HepG2 (cell line): Measurements from ENCODE around the gene SPRED3. TPM values are rescaled to one million over a fixed set of nuclear protein-coding genes. Genes with fewer than 3 reads are reported as not detected.

Experiments used
- AGO1 ChIP-seq: fragments of 200-400 bp; formaldehyde crosslinking; IDR thresholded peaks from 2 replicates; pipeline ENCODE4 v1.6.1; 2017; ENCODE audit warnings: mild to moderate bottlenecking, low read depth, low read length, moderate library complexity; ENCODE audit not compliant: poor library complexity, severe bottlenecking
- CCDC6 ChIP-seq: sonication (generic); formaldehyde crosslinking; IDR thresholded peaks from 2 replicates; pipeline ENCODE4 v1.8.1; 2022; ENCODE audit warnings: mild to moderate bottlenecking, missing genetic modification reagents, moderate library complexity
- CEBPB ChIP-seq: IDR thresholded peaks from 2 replicates; pipeline ENCODE4 v1.6.1; 2011; ENCODE audit warnings: low read depth, low read length, improper control_type of control experiment, borderline replicate concordance
- ELF1 ChIP-seq: sonication (generic); formaldehyde crosslinking; IDR thresholded peaks from 2 replicates; pipeline ENCODE4 v1.4.0; 2020; ENCODE audit warnings: missing genetic modification reagents
- HOXD1 ChIP-seq: sonication (generic); formaldehyde crosslinking; IDR thresholded peaks from 2 replicates; pipeline ENCODE4 v1.5.0; 2020; ENCODE audit warnings: missing genetic modification reagents
- MAFK ChIP-seq, 2 experiments: IDR thresholded peaks in 1 of 2; conservative IDR thresholded peaks in 1 of 2; 2 replicates each; pipeline ENCODE4 v1.6.1; 2011; ENCODE audit warnings: improper control_type of control experiment in 2 of 2, low read length in 2 of 2
- MATR3 ChIP-seq: sonication (generic); formaldehyde crosslinking; IDR thresholded peaks from 2 replicates; pipeline ENCODE4 v1.4.0; 2020; ENCODE audit warnings: missing genetic modification reagents
- MTA3 ChIP-seq: sonication (generic); formaldehyde crosslinking; IDR thresholded peaks from 2 replicates; pipeline ENCODE4 v1.4.0; 2020; ENCODE audit warnings: missing genetic modification reagents
- NCOA2 ChIP-seq: sonication (generic); formaldehyde crosslinking; IDR thresholded peaks from 2 replicates; pipeline ENCODE4 v1.8.0; 2022; ENCODE audit warnings: inconsistent platforms
- PHF20 ChIP-seq: sonication (generic); formaldehyde crosslinking; IDR thresholded peaks from 2 replicates; pipeline ENCODE4 v1.5.0; 2020; ENCODE audit warnings: mild to moderate bottlenecking, missing genetic modification reagents
- PHF5A ChIP-seq: IDR thresholded peaks from one replicate; pipeline ENCODE4 v1.6.1; 2018; ENCODE audit warnings: low read depth, missing genetic modification reagents; ENCODE audit not compliant: unreplicated experiment
- SKI ChIP-seq: fragments of 450-650 bp; IDR thresholded peaks from one replicate; pipeline ENCODE4 v1.6.1; 2018; ENCODE audit warnings: mild to moderate bottlenecking; ENCODE audit not compliant: partially characterized antibody
- ZBTB20 ChIP-seq: sonication (generic); formaldehyde crosslinking; IDR thresholded peaks from 2 replicates; pipeline ENCODE4 v1.8.1; 2023; ENCODE audit warnings: missing genetic modification reagents, low read depth, mild to moderate bottlenecking, borderline replicate concordance
- ZEB1 ChIP-seq: IDR thresholded peaks from 2 replicates; pipeline ENCODE4 v1.6.1; 2012; ENCODE audit warnings: mild to moderate bottlenecking, low read depth, inconsistent platforms; ENCODE audit not compliant: insufficient replicate concordance
- ZNF589 ChIP-seq: sonication (generic); formaldehyde crosslinking; conservative IDR thresholded peaks from 2 replicates; pipeline ENCODE4 v1.8.0; 2022; ENCODE audit warnings: mild to moderate bottlenecking, moderate library complexity, missing genetic modification reagents
- ZNF746 ChIP-seq: sonication (generic); formaldehyde crosslinking; IDR thresholded peaks from 2 replicates; pipeline ENCODE4 v1.8.0; 2022; ENCODE audit warnings: mild to moderate bottlenecking, missing genetic modification reagents
- polyA plus RNA-seq, 8 experiments: library from polyadenylated mRNA; depleted of rRNA in 3 of 8; stranded (reverse) in 7 of 8; unstranded in 1 of 8; fragments of >200 nt; fragmentation: Illumina TruSeq in 4 of 8; extraction: Trizol in 4 of 8; gene quantifications; 2 replicates each; pipeline versions ENCODE4 v1.2.1 to v1.2.3, GENCODE V29; 2011 to 2016; ENCODE audit warnings: low read depth in 4 of 8, missing spikeins in 1 of 8, mixed read lengths in 1 of 8; ENCODE audit not compliant: insufficient read depth in 1 of 8
- total RNA-seq, 5 experiments: library from RNA; depleted of rRNA; stranded (reverse); fragments of >200 nt; fragmentation: Illumina TruSeq; extraction: Trizol; gene quantifications; 2 replicates each; pipeline ENCODE4 v1.2.3, GENCODE V29; 2016; ENCODE audit warnings: low read depth in 1 of 5
- TF ChIP-seq, protein P1 (sequence below): sonication (generic); formaldehyde crosslinking; IDR thresholded peaks from 2 replicates; pipeline ENCODE4 v1.4.0; 2020; ENCODE audit warnings: mild to moderate bottlenecking, missing genetic modification reagents
- TF ChIP-seq, protein P2 (sequence below): sonication (generic); formaldehyde crosslinking; conservative IDR thresholded peaks from 2 replicates; pipeline ENCODE4 v1.8.0; 2022; ENCODE audit warnings: mild to moderate bottlenecking, moderate library complexity, missing genetic modification reagents
- TF ChIP-seq, protein P3 (sequence below): sonication (generic); formaldehyde crosslinking; IDR thresholded peaks from 2 replicates; pipeline ENCODE4 v1.4.0; 2020; ENCODE audit warnings: missing genetic modification reagents
- TF ChIP-seq, protein P4 (sequence below), 2 experiments: sonication (generic) in 1 of 2; formaldehyde crosslinking in 1 of 2; IDR thresholded peaks; 2 replicates each; pipeline versions ENCODE4 v1.6.1 to v1.9.0; 2014 to 2022; ENCODE audit warnings: antibody characterized with exemption in 1 of 2, borderline replicate concordance in 1 of 2, inconsistent platforms in 1 of 2, low read depth in 1 of 2, missing genetic modification reagents in 1 of 2

SPRED3 gene
- total and polyA plus RNA-seq, 2 of the 13 experiments (the other 11 are each of a cell fraction or from before 2014, with no cell fraction given) = 0.15 to 0.17 TPM

DNA sequence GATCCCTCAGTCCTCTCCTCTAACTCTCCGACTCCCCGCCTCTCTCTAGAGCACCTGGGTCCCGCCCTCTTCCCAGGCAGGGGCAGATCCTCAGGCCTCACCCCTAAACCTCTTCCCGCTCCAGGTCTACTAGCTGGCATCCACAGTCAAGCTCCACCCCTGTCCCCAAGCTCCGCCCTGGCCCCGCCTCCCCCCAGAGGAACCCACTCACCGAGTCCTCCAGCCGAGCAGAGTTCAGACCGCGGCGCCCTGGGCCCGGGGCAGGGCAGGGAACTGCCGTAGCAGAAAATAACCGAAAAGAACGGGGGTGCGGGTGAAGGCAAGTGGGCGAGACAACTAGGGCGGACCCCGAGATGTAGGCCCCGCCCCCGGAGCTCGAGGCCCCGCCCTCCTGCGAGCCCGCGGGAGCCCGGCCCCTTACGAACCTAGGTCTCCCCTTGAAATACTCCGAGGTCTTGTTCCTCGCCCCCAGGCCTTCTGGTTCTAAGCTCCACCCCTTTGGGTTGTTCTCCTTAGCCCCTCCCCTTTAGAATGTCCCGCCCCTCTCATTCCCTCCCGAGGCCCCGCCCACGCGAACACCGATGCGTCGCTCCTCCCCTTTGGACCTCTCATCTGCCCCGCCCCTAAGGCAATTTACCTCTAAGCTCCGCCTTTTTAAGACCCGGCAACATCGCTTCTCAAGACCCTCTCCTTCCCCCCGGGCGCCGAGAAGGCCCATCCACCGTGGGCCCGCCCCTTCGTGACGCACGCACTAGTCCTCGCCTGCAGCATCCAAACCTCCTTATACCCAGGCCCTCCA lies 748 bp upstream of the SPRED3 start, which contains the start of gene GGN (continued):
- TF ChIP-seq CEBPB = no peak
- no peak for TF ChIP-seq ZBTB20
- TF ChIP-seq ZNF589 = no peak
- TF ChIP-seq ZNF746 = no peak
- TF ChIP-seq MAFK (conservative IDR thresholded peaks at IDR 0.05 in 1 of 2, IDR thresholded peaks at IDR 0.05 in 1 of 2; ENCODE audit: low read length in 2 of 2) = no peak
- TF ChIP-seq, protein P1, sequence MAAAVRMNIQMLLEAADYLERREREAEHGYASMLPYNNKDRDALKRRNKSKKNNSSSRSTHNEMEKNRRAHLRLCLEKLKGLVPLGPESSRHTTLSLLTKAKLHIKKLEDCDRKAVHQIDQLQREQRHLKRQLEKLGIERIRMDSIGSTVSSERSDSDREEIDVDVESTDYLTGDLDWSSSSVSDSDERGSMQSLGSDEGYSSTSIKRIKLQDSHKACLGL = 0 out of 2 replicates have a peak, but pooled peaks have one; percentile 32
- no peak for TF ChIP-seq SKI
- TF ChIP-seq, protein P2, sequence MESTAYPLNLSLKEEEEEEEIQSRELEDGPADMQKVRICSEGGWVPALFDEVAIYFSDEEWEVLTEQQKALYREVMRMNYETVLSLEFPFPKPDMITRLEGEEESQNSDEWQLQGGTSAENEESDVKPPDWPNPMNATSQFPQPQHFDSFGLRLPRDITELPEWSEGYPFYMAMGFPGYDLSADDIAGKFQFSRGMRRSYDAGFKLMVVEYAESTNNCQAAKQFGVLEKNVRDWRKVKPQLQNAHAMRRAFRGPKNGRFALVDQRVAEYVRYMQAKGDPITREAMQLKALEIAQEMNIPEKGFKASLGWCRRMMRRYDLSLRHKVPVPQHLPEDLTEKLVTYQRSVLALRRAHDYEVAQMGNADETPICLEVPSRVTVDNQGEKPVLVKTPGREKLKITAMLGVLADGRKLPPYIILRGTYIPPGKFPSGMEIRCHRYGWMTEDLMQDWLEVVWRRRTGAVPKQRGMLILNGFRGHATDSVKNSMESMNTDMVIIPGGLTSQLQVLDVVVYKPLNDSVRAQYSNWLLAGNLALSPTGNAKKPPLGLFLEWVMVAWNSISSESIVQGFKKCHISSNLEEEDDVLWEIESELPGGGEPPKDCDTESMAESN (CRISPR knock-in tag) = no peak
- no peak for TF ChIP-seq MTA3 (CRISPR knock-in tag)
- TF ChIP-seq PHF20 (CRISPR knock-in tag) = no peak
- no peak for TF ChIP-seq ELF1 (CRISPR knock-in tag)
- TF ChIP-seq CCDC6 (CRISPR knock-in tag) = no peak
- TF ChIP-seq PHF5A = no peak
- TF ChIP-seq AGO1 = peak; percentile 81
- TF ChIP-seq, protein P3, sequence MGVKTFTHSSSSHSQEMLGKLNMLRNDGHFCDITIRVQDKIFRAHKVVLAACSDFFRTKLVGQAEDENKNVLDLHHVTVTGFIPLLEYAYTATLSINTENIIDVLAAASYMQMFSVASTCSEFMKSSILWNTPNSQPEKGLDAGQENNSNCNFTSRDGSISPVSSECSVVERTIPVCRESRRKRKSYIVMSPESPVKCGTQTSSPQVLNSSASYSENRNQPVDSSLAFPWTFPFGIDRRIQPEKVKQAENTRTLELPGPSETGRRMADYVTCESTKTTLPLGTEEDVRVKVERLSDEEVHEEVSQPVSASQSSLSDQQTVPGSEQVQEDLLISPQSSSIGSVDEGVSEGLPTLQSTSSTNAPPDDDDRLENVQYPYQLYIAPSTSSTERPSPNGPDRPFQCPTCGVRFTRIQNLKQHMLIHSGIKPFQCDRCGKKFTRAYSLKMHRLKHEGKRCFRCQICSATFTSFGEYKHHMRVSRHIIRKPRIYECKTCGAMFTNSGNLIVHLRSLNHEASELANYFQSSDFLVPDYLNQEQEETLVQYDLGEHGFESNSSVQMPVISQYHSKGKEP = no peak
- no peak for TF ChIP-seq HOXD1 (CRISPR knock-in tag)
- no peak for TF ChIP-seq NCOA2 (CRISPR knock-in tag)
- no peak for TF ChIP-seq ZEB1
- no peak for TF ChIP-seq MATR3
- TF ChIP-seq, protein P4, sequence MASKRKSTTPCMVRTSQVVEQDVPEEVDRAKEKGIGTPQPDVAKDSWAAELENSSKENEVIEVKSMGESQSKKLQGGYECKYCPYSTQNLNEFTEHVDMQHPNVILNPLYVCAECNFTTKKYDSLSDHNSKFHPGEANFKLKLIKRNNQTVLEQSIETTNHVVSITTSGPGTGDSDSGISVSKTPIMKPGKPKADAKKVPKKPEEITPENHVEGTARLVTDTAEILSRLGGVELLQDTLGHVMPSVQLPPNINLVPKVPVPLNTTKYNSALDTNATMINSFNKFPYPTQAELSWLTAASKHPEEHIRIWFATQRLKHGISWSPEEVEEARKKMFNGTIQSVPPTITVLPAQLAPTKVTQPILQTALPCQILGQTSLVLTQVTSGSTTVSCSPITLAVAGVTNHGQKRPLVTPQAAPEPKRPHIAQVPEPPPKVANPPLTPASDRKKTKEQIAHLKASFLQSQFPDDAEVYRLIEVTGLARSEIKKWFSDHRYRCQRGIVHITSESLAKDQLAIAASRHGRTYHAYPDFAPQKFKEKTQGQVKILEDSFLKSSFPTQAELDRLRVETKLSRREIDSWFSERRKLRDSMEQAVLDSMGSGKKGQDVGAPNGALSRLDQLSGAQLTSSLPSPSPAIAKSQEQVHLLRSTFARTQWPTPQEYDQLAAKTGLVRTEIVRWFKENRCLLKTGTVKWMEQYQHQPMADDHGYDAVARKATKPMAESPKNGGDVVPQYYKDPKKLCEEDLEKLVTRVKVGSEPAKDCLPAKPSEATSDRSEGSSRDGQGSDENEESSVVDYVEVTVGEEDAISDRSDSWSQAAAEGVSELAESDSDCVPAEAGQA (IDR thresholded peaks at IDR 0.05; ENCODE audit: low read depth) = no peak
- TF ChIP-seq, protein P4 (CRISPR knock-in tag; IDR thresholded peaks at IDR 0.05; ENCODE audit: borderline replicate concordance) = no peak
